ENCODE data around the gene SNX22.

SNX22 gene

GRCh38 chr15:64161688-64162477 is 10.4 kb downstream of the SNX22 start:
- Histone ChIP-seq H3K9me3 (ENCODE audit: insufficient read depth, low read length) (no peaks in the 10 kb centered on the region), H3K4me3 (ENCODE audit: insufficient read length, low read depth) (peak overlapping the region; percentile 93), H3K27me3 (ENCODE audit: insufficient read depth, insufficient read length) (no peaks in the 10 kb centered on the region), H3K36me3 (ENCODE audit: insufficient read depth, insufficient read length, low read length) (peaks cover 50% of the 10 kb centered on the region), H3K9ac (ENCODE audit: insufficient read length, low read depth) (peak overlapping the region; percentile 96), H3K4me1 (ENCODE audit: insufficient read depth, insufficient read length) (peaks cover 7% of the 10 kb centered on the region)
- DNase-seq (ENCODE audit: low read depth, low spot score), result no peak
- TF ChIP-seq SUZ12 (IDR thresholded peaks at IDR 0.05; ENCODE audit: extremely low read depth, insufficient read depth, insufficient read length) (no peak), YY1 (IDR thresholded peaks at IDR 0.05; ENCODE audit: insufficient read depth, insufficient read length) (no peak), ZNF274 (IDR thresholded peaks at IDR 0.05; ENCODE audit: low read depth, low read length) (no peak)

DNA sequence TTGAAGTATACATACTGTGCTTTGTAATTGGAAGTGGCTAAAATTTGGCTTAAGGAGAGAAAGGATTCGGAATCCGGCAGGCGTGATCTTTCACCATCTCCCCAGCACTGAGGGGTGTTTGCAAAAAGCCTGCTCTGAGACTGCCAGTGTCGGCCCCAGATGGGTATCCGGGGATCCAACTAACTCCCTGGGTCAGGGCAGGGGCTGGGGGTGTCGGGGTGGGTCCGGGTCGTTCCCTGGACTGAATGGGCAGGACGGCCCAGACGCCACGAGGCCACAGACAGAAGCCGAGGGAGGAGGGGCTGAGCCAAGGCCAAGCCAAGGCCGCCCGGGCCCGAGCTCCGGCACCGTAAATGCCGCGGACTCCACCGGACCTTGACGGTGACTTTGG is 10.9 kb downstream of the SNX22 start:
- Histone ChIP-seq H3K9me3 (ENCODE audit: insufficient read depth, low read length) (no peaks in the 10 kb centered on the region), H3K4me3 (ENCODE audit: insufficient read length, low read depth) (peak overlapping the region; percentile 93), H3K4me1 (ENCODE audit: insufficient read depth, insufficient read length) (peaks cover 7% of the 10 kb centered on the region), H3K27me3 (ENCODE audit: insufficient read depth, insufficient read length) (no peaks in the 10 kb centered on the region), H3K36me3 (ENCODE audit: insufficient read depth, insufficient read length, low read length) (peaks cover 44% of the 10 kb centered on the region), H3K9ac (ENCODE audit: insufficient read length, low read depth) (peak overlapping the region; percentile 96)
- no peak for DNase-seq (ENCODE audit: low read depth, low spot score)
- TF ChIP-seq ZNF274 (IDR thresholded peaks at IDR 0.05; ENCODE audit: low read depth, low read length), result no peak
- no peak for TF ChIP-seq SUZ12 (IDR thresholded peaks at IDR 0.05; ENCODE audit: extremely low read depth, insufficient read depth, insufficient read length)
- TF ChIP-seq YY1 (IDR thresholded peaks at IDR 0.05; ENCODE audit: insufficient read depth, insufficient read length), result no peak

DNA sequence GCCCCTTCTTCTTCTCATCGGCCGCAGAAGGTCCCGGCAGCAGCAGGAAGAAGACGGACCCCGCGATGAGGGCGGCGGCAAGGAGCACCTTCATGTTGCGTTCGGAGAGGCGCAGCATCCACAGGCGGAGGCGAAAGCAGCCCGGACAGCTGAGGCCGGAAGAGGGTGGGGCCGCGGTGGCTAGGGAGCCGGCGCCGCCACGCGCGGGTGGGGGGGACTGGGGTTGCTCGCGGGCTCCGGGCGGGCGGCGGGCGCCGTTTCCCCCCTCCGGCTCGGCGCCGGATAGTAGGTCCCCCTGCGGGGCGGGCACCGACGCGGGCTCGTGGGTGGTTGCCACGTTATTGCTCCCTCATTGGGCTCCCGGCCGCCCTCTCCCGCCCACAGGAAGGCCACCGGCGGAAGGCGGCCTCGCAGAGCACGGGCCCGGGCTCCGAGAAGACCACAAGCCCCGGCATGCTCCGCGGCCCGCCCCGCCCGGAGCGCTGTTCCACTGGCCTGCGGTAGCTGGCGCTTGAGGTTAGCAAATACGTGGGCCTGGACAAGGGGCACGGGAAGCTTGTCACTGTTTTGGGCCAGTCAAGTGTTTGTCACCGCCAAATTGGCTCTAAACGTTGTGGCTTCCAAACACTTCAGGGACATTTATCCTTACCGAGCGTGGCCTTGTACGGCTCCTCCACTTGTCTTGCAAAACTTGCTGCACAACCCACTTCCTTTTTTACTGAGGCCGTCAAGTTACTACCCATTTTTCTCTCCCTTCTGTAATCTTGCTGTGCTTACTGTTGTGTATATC is 11.5 kb downstream of the SNX22 start, which contains the start of gene PPIB:
TSS of gene PPIB (minus strand) at position 154 of the 790 bp plus-strand sequence. CDS start at position 118, 36 bp downstream.
- Histone ChIP-seq H3K4me3 (ENCODE audit: insufficient read length, low read depth) (peak within 1 kb of the TSS; percentile 93), H3K4me1 (ENCODE audit: insufficient read depth, insufficient read length) (peaks cover 7% of the 10 kb centered on the region), H3K36me3 (ENCODE audit: insufficient read depth, insufficient read length, low read length) (peaks cover 38% of the 10 kb centered on the region), H3K27me3 (ENCODE audit: insufficient read depth, insufficient read length) (no peaks in the 10 kb centered on the region), H3K9ac (ENCODE audit: insufficient read length, low read depth) (peak within 1 kb of the TSS; percentile 96), H3K9me3 (ENCODE audit: insufficient read depth, low read length) (no peaks in the 10 kb centered on the region)
- TF ChIP-seq ZNF274 (IDR thresholded peaks at IDR 0.05; ENCODE audit: low read depth, low read length), result no peak
- TF ChIP-seq SUZ12 (IDR thresholded peaks at IDR 0.05; ENCODE audit: extremely low read depth, insufficient read depth, insufficient read length), result no peak
- TF ChIP-seq YY1 (IDR thresholded peaks at IDR 0.05; ENCODE audit: insufficient read depth, insufficient read length), result no peak
- DNase-seq (ENCODE audit: low read depth, low spot score), result peak; percentile 98

- Histone ChIP-seq H3K9ac (ENCODE audit: insufficient read length, low read depth) (peak overlapping the region; percentile 65), H3K4me3 (ENCODE audit: insufficient read length, low read depth) (peak overlapping the region; percentile 26), H3K27me3 (ENCODE audit: insufficient read depth, insufficient read length) (no peaks in the 10 kb centered on the region), H3K4me1 (ENCODE audit: insufficient read depth, insufficient read length) (peaks cover 7% of the 10 kb centered on the region), H3K36me3 (ENCODE audit: insufficient read depth, insufficient read length, low read length) (peaks cover 31% of the 10 kb centered on the region), H3K9me3 (ENCODE audit: insufficient read depth, low read length) (no peaks in the 10 kb centered on the region)
- TF ChIP-seq SUZ12 (IDR thresholded peaks at IDR 0.05; ENCODE audit: extremely low read depth, insufficient read depth, insufficient read length), result no peak
- no peak for DNase-seq (ENCODE audit: low read depth, low spot score)
These were observed 12.3 kb downstream of the SNX22 start for GRCh38 chr15:64163659-64164362.

DNA sequence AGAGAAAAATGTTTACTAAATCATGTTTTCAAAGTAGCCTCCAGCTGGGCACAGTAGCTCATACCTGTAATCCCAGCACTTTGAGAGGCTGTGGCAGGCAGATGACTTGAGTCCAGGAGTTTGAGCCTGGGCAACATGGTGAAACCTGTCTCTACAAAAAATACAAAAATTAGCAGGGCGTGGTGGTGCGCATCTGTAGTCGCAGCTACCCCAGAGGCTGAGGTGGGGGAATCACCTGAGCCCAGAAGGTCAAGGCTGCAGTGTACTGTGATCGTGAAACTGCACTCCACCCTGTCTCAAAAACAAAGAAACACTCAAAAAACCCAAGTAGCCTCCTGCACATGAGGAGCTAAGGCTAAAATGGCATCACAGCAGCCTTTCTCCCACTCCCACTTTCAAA is 12.9 kb downstream of the SNX22 start:
- TF ChIP-seq SUZ12 (IDR thresholded peaks at IDR 0.05; ENCODE audit: extremely low read depth, insufficient read depth, insufficient read length) (no peak), YY1 (IDR thresholded peaks at IDR 0.05; ENCODE audit: insufficient read depth, insufficient read length) (no peak), ZNF274 (IDR thresholded peaks at IDR 0.05; ENCODE audit: low read depth, low read length) (no peak)
- H3K9ac ChIP-seq (ENCODE audit: insufficient read length, low read depth), result no peak overlapping the region
- H3K4me3 ChIP-seq (ENCODE audit: insufficient read length, low read depth), result no peak overlapping the region

GRCh38 chr15:64166102-64166890 is 14.8 kb downstream of the SNX22 start:
- H3K9ac ChIP-seq (ENCODE audit: insufficient read length, low read depth), result no peak overlapping the region
- H3K4me3 ChIP-seq (ENCODE audit: insufficient read length, low read depth), result no peak overlapping the region
- no peak for TF ChIP-seq ZNF274 (IDR thresholded peaks at IDR 0.05; ENCODE audit: low read depth, low read length)
- TF ChIP-seq YY1 (IDR thresholded peaks at IDR 0.05; ENCODE audit: insufficient read depth, insufficient read length), result no peak
- no peak for TF ChIP-seq SUZ12 (IDR thresholded peaks at IDR 0.05; ENCODE audit: extremely low read depth, insufficient read depth, insufficient read length)
- peaks cover 5% of the 10 kb centered on the region for H3K4me1 ChIP-seq (ENCODE audit: insufficient read depth, insufficient read length)
- H3K36me3 ChIP-seq (ENCODE audit: insufficient read depth, insufficient read length, low read length), result peaks cover 23% of the 10 kb centered on the region
- DNase-seq (ENCODE audit: low read depth, low spot score), result no peak
- H3K27me3 ChIP-seq (ENCODE audit: insufficient read depth, insufficient read length), result no peaks in the 10 kb centered on the region
- H3K9me3 ChIP-seq (ENCODE audit: insufficient read depth, low read length), result no peaks in the 10 kb centered on the region

More for the DNA sequence above, 12.9 kb downstream of the SNX22 start:
- no peaks in the 10 kb centered on the region for H3K27me3 ChIP-seq (ENCODE audit: insufficient read depth, insufficient read length)
- H3K36me3 ChIP-seq (ENCODE audit: insufficient read depth, insufficient read length, low read length), result peaks cover 26% of the 10 kb centered on the region
- H3K9me3 ChIP-seq (ENCODE audit: insufficient read depth, low read length), result no peaks in the 10 kb centered on the region
- peaks cover 7% of the 10 kb centered on the region for H3K4me1 ChIP-seq (ENCODE audit: insufficient read depth, insufficient read length)
- no peak for DNase-seq (ENCODE audit: low read depth, low spot score)

Data from NT2/D1 (cell line).